HEK293 (cell line): ENCODE results near the gene PTPRR.

Experiments used
- CTCF ChIA-PET: fragments of 350-600 bp; formaldehyde crosslinking; extraction: SDS; loops from one replicate; lab custom pipeline; 2021; ENCODE audit warnings: antibody characterized with exemption; lab: Yijun Ruan, JAX
- POLR2A ChIA-PET: fragments of 300-600 bp; formaldehyde crosslinking; extraction: SDS; loops from one replicate; lab custom pipeline; 2020; ENCODE audit warnings: antibody characterized with exemption, inconsistent platforms; lab: Yijun Ruan, JAX
- H3K27ac ChIP-seq: fragments of 200-500 bp; sonication (Bioruptor generic); 2 replicates; pipeline ENCODE4 v1.5.1; 2014; ENCODE audit warnings: low read depth, low read length, control low read depth, inconsistent platforms; ENCODE audit errors: extremely low read depth
- H3K36me3 ChIP-seq, 2 experiments: fragments of 200-500 bp in 1 of 2; sonication (Bioruptor generic) in 1 of 2; 1 replicate in 1 of 2; 2 replicates in 1 of 2; pipeline ENCODE4 v1.5.1; 2014 to 2017; ENCODE audit warnings: inconsistent platforms in 2 of 2, low read length in 2 of 2; ENCODE audit not compliant: control insufficient read depth in 2 of 2, insufficient read depth in 1 of 2
- H3K4me1 ChIP-seq: fragments of 200-500 bp; sonication (Bioruptor generic); 2 replicates; pipeline ENCODE4 v1.5.1; 2014; ENCODE audit warnings: mild to moderate bottlenecking, low read length, inconsistent platforms; ENCODE audit not compliant: control insufficient read depth, insufficient read depth
- H3K4me3 ChIP-seq: 2 replicates; pipeline ENCODE4 v1.5.1; 2011; ENCODE audit warnings: low read depth, mild to moderate bottlenecking, control low read depth, low read length, moderate library complexity
- H3K9me3 ChIP-seq: fragments of 200-500 bp; sonication (Bioruptor generic); 2 replicates; pipeline ENCODE4 v1.5.1; 2014; ENCODE audit warnings: low read depth, low read length, inconsistent platforms; ENCODE audit not compliant: control insufficient read depth, insufficient read depth
- HOXA7 ChIP-seq: sonication (generic); formaldehyde crosslinking; IDR thresholded peaks from 2 replicates; pipeline ENCODE4 v1.8.1; 2022; ENCODE audit warnings: missing genetic modification reagents, borderline replicate concordance
- MEIS1 ChIP-seq: sonication (generic); formaldehyde crosslinking; IDR thresholded peaks from 2 replicates; pipeline ENCODE4 v1.8.1; 2022; ENCODE audit warnings: missing genetic modification reagents, mild to moderate bottlenecking, borderline replicate concordance
- PBX3 ChIP-seq: sonication (generic); formaldehyde crosslinking; IDR thresholded peaks from 2 replicates; pipeline ENCODE4 v1.8.1; 2022; ENCODE audit warnings: mild to moderate bottlenecking, moderate library complexity, missing genetic modification reagents
- SALL2 ChIP-seq: fragments of 450-650 bp; formaldehyde crosslinking; IDR thresholded peaks from 2 replicates; pipeline ENCODE4 v1.5.0; 2017; ENCODE audit warnings: missing biosample characterization, mild to moderate bottlenecking, missing genetic modification characterization, borderline replicate concordance
- SCRT1 ChIP-seq: fragments of 450-650 bp; formaldehyde crosslinking; IDR thresholded peaks from 2 replicates; pipeline ENCODE4 v1.5.1; 2016; ENCODE audit warnings: missing biosample characterization, missing genetic modification characterization, borderline replicate concordance
- SETDB1 ChIP-seq: IDR thresholded peaks from one replicate; pipeline ENCODE4 v1.6.1; 2017; ENCODE audit warnings: mild to moderate bottlenecking, low read length, moderate library complexity, mixed read lengths; ENCODE audit not compliant: insufficient read length
- SP7 ChIP-seq: fragments of 450-650 bp; formaldehyde crosslinking; IDR thresholded peaks from 2 replicates; pipeline ENCODE4 v1.5.1; 2016; ENCODE audit warnings: missing biosample characterization, missing genetic modification characterization
- WT1 ChIP-seq: fragments of 450-650 bp; formaldehyde crosslinking; IDR thresholded peaks from 2 replicates; pipeline ENCODE4 v1.5.1; 2016; ENCODE audit warnings: missing biosample characterization, missing genetic modification characterization
- YY2 ChIP-seq: fragments of 450-650 bp; formaldehyde crosslinking; IDR thresholded peaks from 2 replicates; pipeline ENCODE4 v1.5.1; 2016; ENCODE audit warnings: missing biosample characterization, missing genetic modification characterization
- ZBTB17 ChIP-seq: fragments of 450-650 bp; formaldehyde crosslinking; IDR thresholded peaks from 2 replicates; pipeline ENCODE4 v1.5.1; 2016; ENCODE audit warnings: missing biosample characterization, missing genetic modification characterization
- ZFP69B ChIP-seq: fragments of 450-650 bp; formaldehyde crosslinking; IDR thresholded peaks from 2 replicates; pipeline ENCODE4 v1.5.1; 2016; ENCODE audit warnings: missing biosample characterization, missing genetic modification characterization
- ZNF2 ChIP-seq: fragments of 450-650 bp; formaldehyde crosslinking; IDR thresholded peaks from 2 replicates; pipeline ENCODE4 v1.5.1; 2016; ENCODE audit warnings: missing biosample characterization, missing genetic modification characterization
- ZNF202 ChIP-seq: fragments of 450-650 bp; formaldehyde crosslinking; IDR thresholded peaks from 2 replicates; pipeline ENCODE4 v1.5.1; 2016; ENCODE audit warnings: missing biosample characterization, missing genetic modification characterization, borderline replicate concordance
- ZNF221 ChIP-seq: fragments of 450-650 bp; formaldehyde crosslinking; IDR thresholded peaks from 2 replicates; pipeline ENCODE4 v1.5.1; 2017; ENCODE audit warnings: missing biosample characterization, missing genetic modification characterization, borderline replicate concordance
- ZNF274 ChIP-seq, 2 experiments: fragments of 200-500 bp in 1 of 2; fragments of 450-650 bp in 1 of 2; sonication (Bioruptor generic) in 1 of 2; formaldehyde crosslinking in 1 of 2; IDR thresholded peaks; 2 replicates each; pipeline versions ENCODE4 v1.5.1 to v1.6.1; 2014 to 2016; ENCODE audit warnings: borderline replicate concordance in 1 of 2, inconsistent platforms in 1 of 2, low read length in 1 of 2, missing biosample characterization in 1 of 2, missing genetic modification characterization in 1 of 2
- ZNF280D ChIP-seq: fragments of 450-650 bp; formaldehyde crosslinking; IDR thresholded peaks from 2 replicates; pipeline ENCODE4 v1.5.1; 2016; ENCODE audit warnings: missing biosample characterization, missing genetic modification characterization
- ZNF391 ChIP-seq: fragments of 450-650 bp; formaldehyde crosslinking; IDR thresholded peaks from 2 replicates; pipeline ENCODE4 v1.5.1; 2016; ENCODE audit warnings: low read depth, missing biosample characterization, missing genetic modification characterization, borderline replicate concordance
- ZNF48 ChIP-seq: fragments of 450-650 bp; formaldehyde crosslinking; IDR thresholded peaks from 2 replicates; pipeline ENCODE4 v1.5.1; 2016; ENCODE audit warnings: missing biosample characterization, missing genetic modification characterization
- ZNF521 ChIP-seq: fragments of 450-650 bp; formaldehyde crosslinking; IDR thresholded peaks from 2 replicates; pipeline ENCODE4 v1.5.1; 2017; ENCODE audit warnings: missing biosample characterization, mild to moderate bottlenecking, missing genetic modification characterization
- ZNF530 ChIP-seq: fragments of 450-650 bp; formaldehyde crosslinking; IDR thresholded peaks from 2 replicates; pipeline ENCODE4 v1.5.1; 2016; ENCODE audit warnings: low read depth, missing biosample characterization, missing genetic modification characterization
- ZNF544 ChIP-seq: fragments of 450-650 bp; formaldehyde crosslinking; IDR thresholded peaks from 2 replicates; pipeline ENCODE4 v1.5.0; 2017; ENCODE audit warnings: missing biosample characterization, missing genetic modification characterization
- ZNF624 ChIP-seq: fragments of 450-650 bp; formaldehyde crosslinking; IDR thresholded peaks from 2 replicates; pipeline ENCODE4 v1.5.1; 2017; ENCODE audit warnings: missing biosample characterization, missing genetic modification characterization
- ZNF626 ChIP-seq: fragments of 450-650 bp; sonication (Bioruptor Pico); formaldehyde crosslinking; IDR thresholded peaks from 2 replicates; pipeline ENCODE4 v1.5.1; 2018; ENCODE audit warnings: missing biosample characterization, missing genetic modification characterization, inconsistent platforms
- ZNF629 ChIP-seq: fragments of 450-650 bp; formaldehyde crosslinking; IDR thresholded peaks from 2 replicates; pipeline ENCODE4 v1.5.1; 2017; ENCODE audit warnings: missing biosample characterization, missing genetic modification characterization
- ZNF658 ChIP-seq: fragments of 450-650 bp; formaldehyde crosslinking; IDR thresholded peaks from 2 replicates; pipeline ENCODE4; 2016; ENCODE audit warnings: missing biosample characterization, missing genetic modification characterization
- ZNF747 ChIP-seq: fragments of 450-650 bp; formaldehyde crosslinking; IDR thresholded peaks from 2 replicates; pipeline ENCODE4 v1.5.1; 2016; ENCODE audit warnings: missing biosample characterization, missing genetic modification characterization
- ZNF76 ChIP-seq: fragments of 450-650 bp; formaldehyde crosslinking; IDR thresholded peaks from 2 replicates; pipeline ENCODE4; 2016; ENCODE audit warnings: low read depth, missing biosample characterization, missing genetic modification characterization, borderline replicate concordance
- ZNF791 ChIP-seq: fragments of 450-650 bp; formaldehyde crosslinking; IDR thresholded peaks from 2 replicates; pipeline ENCODE4 v1.5.1; 2016; ENCODE audit warnings: missing biosample characterization, missing genetic modification characterization
- ZSCAN23 ChIP-seq: fragments of 450-650 bp; formaldehyde crosslinking; IDR thresholded peaks from 2 replicates; pipeline ENCODE4 v1.5.1; 2016; ENCODE audit warnings: missing biosample characterization, missing genetic modification characterization
- ZXDB ChIP-seq: fragments of 450-650 bp; formaldehyde crosslinking; IDR thresholded peaks from 2 replicates; pipeline ENCODE4 v1.5.1; 2016; ENCODE audit warnings: missing biosample characterization, missing genetic modification characterization

PTPRR gene

GRCh38 chr12:70925539-70925938 lies 5.0 kb upstream of the PTPRR start:
- POLR2A ChIA-PET: no interaction called here
- no peak for TF ChIP-seq ZNF626 (tag by site-specific recombination)
- TF ChIP-seq ZNF629 (tag by site-specific recombination): no peak
- no peak for TF ChIP-seq ZFP69B (tag by site-specific recombination)
- TF ChIP-seq SCRT1 (tag by site-specific recombination): no peak
- no peak for TF ChIP-seq SP7 (tag by site-specific recombination)
- TF ChIP-seq YY2 (tag by site-specific recombination): no peak
- TF ChIP-seq PBX3: no peak
- TF ChIP-seq ZNF521: no peak
- no peak for TF ChIP-seq ZNF2 (tag by site-specific recombination)
- TF ChIP-seq ZNF76 (tag by site-specific recombination): no peak
- no peak for TF ChIP-seq SETDB1
- no peak for TF ChIP-seq ZNF202 (tag by site-specific recombination)
- no peak for TF ChIP-seq ZNF791 (tag by site-specific recombination)
- no peak for TF ChIP-seq WT1 (tag by site-specific recombination)
- no peak for TF ChIP-seq ZNF624 (tag by site-specific recombination)
- TF ChIP-seq HOXA7 (CRISPR knock-in tag): no peak
- TF ChIP-seq ZNF280D (tag by site-specific recombination): no peak
- no peak for TF ChIP-seq SALL2 (tag by site-specific recombination)
- no peaks in the 10 kb centered on the region for H3K4me1 ChIP-seq
- H3K9me3 ChIP-seq: no peaks in the 10 kb centered on the region
- no peak overlapping the region for H3K4me3 ChIP-seq
- CTCF ChIA-PET: no interaction called here
- H3K27ac ChIP-seq: no peak overlapping the region
- H3K36me3 ChIP-seq: no peaks in the 10 kb centered on the region

- Histone ChIP-seq H3K27ac (no peak overlapping the region), H3K4me3 (no peak overlapping the region), H3K4me1 (no peaks in the 10 kb centered on the region), H3K36me3 (no peaks in the 10 kb centered on the region), H3K9me3 (no peaks in the 10 kb centered on the region)
- CTCF ChIA-PET: interaction anchor here (0.7 kb wide), 1 partner anchor 1137 kb away, joined by 3 read pairs; no protein-coding TSS in a partner anchor
- POLR2A ChIA-PET: no interaction called here
- TF ChIP-seq ZNF280D (tag by site-specific recombination) (no peak), ZNF530 (tag by site-specific recombination) (no peak), ZNF274 (IDR thresholded peaks at IDR 0.05; ENCODE audit: low read length) (no peak), ZNF274 (tag by site-specific recombination; IDR thresholded peaks at IDR 0.05; ENCODE audit: borderline replicate concordance) (no peak), ZNF658 (no peak), MEIS1 (CRISPR knock-in tag) (no peak), ZXDB (tag by site-specific recombination) (no peak), ZNF747 (tag by site-specific recombination) (no peak), ZSCAN23 (tag by site-specific recombination) (no peak), ZNF544 (no peak), ZBTB17 (no peak), ZNF391 (no peak), ZNF48 (tag by site-specific recombination) (no peak), ZNF221 (tag by site-specific recombination) (no peak)
These were observed 353 bp upstream of the PTPRR start for GRCh38 chr12:70920891-70921290.
